Measurements from ENCODE around the gene ADAMTS1.

GRCh38 chr21:26845066-26845758 lies at the start of gene ADAMTS1:
- TF ChIP-seq EZH2 (IDR thresholded peaks at IDR 0.05; ENCODE audit: borderline replicate concordance), result no peak
- TF ChIP-seq, protein P1, sequence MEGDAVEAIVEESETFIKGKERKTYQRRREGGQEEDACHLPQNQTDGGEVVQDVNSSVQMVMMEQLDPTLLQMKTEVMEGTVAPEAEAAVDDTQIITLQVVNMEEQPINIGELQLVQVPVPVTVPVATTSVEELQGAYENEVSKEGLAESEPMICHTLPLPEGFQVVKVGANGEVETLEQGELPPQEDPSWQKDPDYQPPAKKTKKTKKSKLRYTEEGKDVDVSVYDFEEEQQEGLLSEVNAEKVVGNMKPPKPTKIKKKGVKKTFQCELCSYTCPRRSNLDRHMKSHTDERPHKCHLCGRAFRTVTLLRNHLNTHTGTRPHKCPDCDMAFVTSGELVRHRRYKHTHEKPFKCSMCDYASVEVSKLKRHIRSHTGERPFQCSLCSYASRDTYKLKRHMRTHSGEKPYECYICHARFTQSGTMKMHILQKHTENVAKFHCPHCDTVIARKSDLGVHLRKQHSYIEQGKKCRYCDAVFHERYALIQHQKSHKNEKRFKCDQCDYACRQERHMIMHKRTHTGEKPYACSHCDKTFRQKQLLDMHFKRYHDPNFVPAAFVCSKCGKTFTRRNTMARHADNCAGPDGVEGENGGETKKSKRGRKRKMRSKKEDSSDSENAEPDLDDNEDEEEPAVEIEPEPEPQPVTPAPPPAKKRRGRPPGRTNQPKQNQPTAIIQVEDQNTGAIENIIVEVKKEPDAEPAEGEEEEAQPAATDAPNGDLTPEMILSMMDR (IDR thresholded peaks at IDR 0.05; ENCODE audit: poor library complexity), result peak; percentile 30
